Measurements from ENCODE around the gene ZNF211.

ZNF211 gene

DNA sequence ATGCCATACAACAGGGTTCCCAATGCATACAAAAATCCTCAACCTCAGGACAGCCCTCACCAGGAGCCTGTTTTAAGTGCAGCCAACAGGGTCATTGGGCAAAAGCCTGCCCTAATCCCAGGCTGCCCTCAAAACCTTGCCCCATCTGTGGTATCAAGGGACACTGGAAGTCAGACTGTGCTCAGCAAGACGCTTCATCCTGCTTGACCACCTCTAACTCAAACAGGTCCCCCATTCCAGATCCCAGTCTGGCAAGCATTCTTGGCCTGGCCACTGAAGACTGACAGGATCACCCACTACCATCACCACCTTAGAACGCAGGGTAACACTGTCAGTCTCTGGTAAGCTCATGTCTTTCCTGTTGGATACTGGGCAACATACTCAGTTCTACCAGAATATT lies 20.7 kb downstream of the ZNF211 start:
- no peak for TF ChIP-seq TAF1 (IDR thresholded peaks at IDR 0.05; ENCODE audit: borderline replicate concordance, insufficient read depth, low read length)
- TF ChIP-seq POLR2AphosphoS5 (IDR thresholded peaks at IDR 0.05; ENCODE audit: low read depth, low read length) = no peak
- no peak for TF ChIP-seq SIN3A (IDR thresholded peaks at IDR 0.05; ENCODE audit: borderline replicate concordance, insufficient read depth, low read length)
- no peak for TF ChIP-seq FOXP2 (optimal IDR thresholded peaks at IDR 0.05; ENCODE audit: borderline replicate concordance, extremely low read depth, extremely low read length, insufficient read depth)
- no peak for TF ChIP-seq REST (IDR thresholded peaks at IDR 0.05; ENCODE audit: insufficient read depth in 1 of 2, low read depth in 2 of 2, low read length in 2 of 2)

DNA sequence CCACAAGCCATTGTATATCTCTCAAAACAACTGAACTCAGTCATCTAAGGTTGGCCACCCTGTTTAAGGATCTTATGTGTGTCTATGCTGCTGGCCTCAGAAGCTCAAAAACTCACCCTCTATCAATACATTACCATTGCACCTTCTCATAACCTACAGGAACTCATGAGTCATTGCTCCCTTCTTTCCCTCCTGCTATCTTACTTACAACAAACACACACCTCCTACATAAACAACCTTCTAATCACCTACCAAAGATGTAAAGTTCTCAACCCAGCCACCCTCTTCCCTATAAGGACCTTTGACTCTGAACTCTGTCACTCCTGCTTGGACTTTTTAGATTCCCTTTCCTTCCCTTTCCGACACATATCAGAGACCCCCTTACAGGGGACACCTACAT lies 22.5 kb downstream of the ZNF211 start:
- TF ChIP-seq SIN3A (IDR thresholded peaks at IDR 0.05; ENCODE audit: borderline replicate concordance, insufficient read depth, low read length) = no peak
- TF ChIP-seq REST (IDR thresholded peaks at IDR 0.05; ENCODE audit: insufficient read depth in 1 of 2, low read depth in 2 of 2, low read length in 2 of 2) = no peak
- no peak for TF ChIP-seq FOXP2 (optimal IDR thresholded peaks at IDR 0.05; ENCODE audit: borderline replicate concordance, extremely low read depth, extremely low read length, insufficient read depth)
- no peak for TF ChIP-seq POLR2AphosphoS5 (IDR thresholded peaks at IDR 0.05; ENCODE audit: low read depth, low read length)
- no peak for TF ChIP-seq TAF1 (IDR thresholded peaks at IDR 0.05; ENCODE audit: borderline replicate concordance, insufficient read depth, low read length)

DNA sequence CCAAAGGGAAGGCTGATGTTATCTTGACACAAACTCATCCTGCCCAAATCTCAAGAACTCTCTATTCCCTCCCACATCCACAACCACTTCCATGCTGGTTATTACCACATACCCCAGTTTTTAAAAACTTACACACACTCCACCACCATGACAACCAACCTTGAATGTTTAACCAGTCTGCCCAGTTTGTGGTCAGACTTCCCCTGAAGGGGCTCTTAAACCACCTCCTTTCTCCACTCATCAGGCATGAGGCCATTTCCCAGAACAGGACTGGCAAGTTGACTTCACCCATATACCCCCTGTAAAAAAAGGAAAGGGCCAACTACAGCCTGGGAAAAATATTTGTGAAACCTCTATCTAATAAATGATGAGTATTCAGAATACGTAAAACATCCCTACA lies 23.4 kb downstream of the ZNF211 start:
- no peak for TF ChIP-seq FOXP2 (optimal IDR thresholded peaks at IDR 0.05; ENCODE audit: borderline replicate concordance, extremely low read depth, extremely low read length, insufficient read depth)
- TF ChIP-seq REST (IDR thresholded peaks at IDR 0.05; ENCODE audit: insufficient read depth in 1 of 2, low read depth in 2 of 2, low read length in 2 of 2) = no peak
- TF ChIP-seq TAF1 (IDR thresholded peaks at IDR 0.05; ENCODE audit: borderline replicate concordance, insufficient read depth, low read length) = no peak
- TF ChIP-seq POLR2AphosphoS5 (IDR thresholded peaks at IDR 0.05; ENCODE audit: low read depth, low read length) = no peak
- no peak for TF ChIP-seq SIN3A (IDR thresholded peaks at IDR 0.05; ENCODE audit: borderline replicate concordance, insufficient read depth, low read length)

DNA sequence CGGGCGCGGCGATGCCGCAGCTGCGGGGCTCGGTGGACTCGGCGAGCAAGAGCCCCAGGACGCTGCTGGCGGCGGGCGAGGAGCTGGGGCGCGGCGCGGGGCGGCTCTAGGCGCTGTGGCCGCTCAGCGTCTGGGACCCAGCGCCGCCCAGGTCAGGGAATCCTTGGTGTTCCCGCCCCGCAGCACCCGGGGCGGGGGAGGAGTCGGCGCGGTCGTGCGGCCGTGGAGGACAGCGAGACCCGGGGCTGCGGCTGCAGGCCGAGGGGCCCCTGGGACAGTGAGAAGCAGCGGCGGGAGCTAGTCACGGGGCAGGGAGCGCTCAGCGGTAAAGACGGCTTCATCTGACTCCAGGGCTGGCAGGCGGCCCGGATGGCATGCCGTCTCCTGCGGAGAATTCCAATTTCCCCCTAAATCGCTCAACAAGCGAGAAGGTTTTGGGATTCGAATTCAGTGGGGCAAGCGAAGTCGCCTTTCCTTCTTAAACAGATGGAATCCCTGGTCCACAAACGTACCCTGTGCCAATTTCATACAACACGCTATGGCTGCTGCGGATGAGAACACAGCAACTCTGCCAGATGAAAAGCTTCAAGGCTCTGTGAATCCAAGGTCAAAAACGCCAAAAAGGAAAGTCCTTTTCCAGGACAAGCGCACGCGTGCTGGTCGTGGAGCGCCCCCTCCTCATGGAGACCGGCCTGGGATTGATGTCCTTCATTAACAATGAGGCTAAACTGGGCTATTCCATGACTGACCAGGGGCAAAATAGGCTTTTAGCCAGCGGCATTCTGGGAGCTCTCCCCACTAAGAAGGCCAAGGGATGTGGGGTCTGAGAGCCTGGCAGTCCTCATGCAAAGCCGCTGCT lies 31.5 kb downstream of the ZNF211 start:
- TF ChIP-seq FOXP2 (optimal IDR thresholded peaks at IDR 0.05; ENCODE audit: borderline replicate concordance, extremely low read depth, extremely low read length, insufficient read depth) (no peak), SIN3A (IDR thresholded peaks at IDR 0.05; ENCODE audit: borderline replicate concordance, insufficient read depth, low read length) (no peak), REST (IDR thresholded peaks at IDR 0.05; ENCODE audit: insufficient read depth in 1 of 2, low read depth in 2 of 2, low read length in 2 of 2) (no peak), TAF1 (IDR thresholded peaks at IDR 0.05; ENCODE audit: borderline replicate concordance, insufficient read depth, low read length) (no peak), POLR2AphosphoS5 (IDR thresholded peaks at IDR 0.05; ENCODE audit: low read depth, low read length) (no peak)
